Muscle of leg (tissue), 11 donors: ENCODE results near the gene OXSM. TPM values are rescaled to one million over a fixed set of nuclear protein-coding genes. Genes with fewer than 3 reads are reported as not detected.

Experiments
- DNase-seq: peaks from one replicate; pipeline ENCODE4 v3.0.0; 2013
- H3K27ac ChIP-seq: one replicate; pipeline ENCODE4 v1.5.1; 2013; ENCODE audit warnings: mild to moderate bottlenecking, low read length, control low read depth
- H3K27me3 ChIP-seq: one replicate; pipeline ENCODE4 v1.6.1; 2013; ENCODE audit warnings: low read length; ENCODE audit not compliant: control insufficient read depth, insufficient read depth
- H3K36me3 ChIP-seq: one replicate; pipeline ENCODE4 v1.6.1; 2013; ENCODE audit warnings: low read length; ENCODE audit not compliant: control insufficient read depth, insufficient read depth
- H3K4me1 ChIP-seq: one replicate; pipeline ENCODE4 v1.6.1; 2013; ENCODE audit warnings: low read length; ENCODE audit not compliant: control insufficient read depth, insufficient read depth
- H3K4me3 ChIP-seq: one replicate; pipeline ENCODE4 v1.5.1; 2013; ENCODE audit warnings: low read length, control low read depth
- H3K9me3 ChIP-seq: replicated peaks from 2 replicates; pipeline ENCODE4 v1.6.1; 2013; ENCODE audit warnings: low read depth, low read length; ENCODE audit not compliant: control insufficient read depth
- WGBS: methylation state at CpG from one replicate; pipeline ENCODE4 v1.1.5; 2013; ENCODE audit warnings: missing lambda C conversion rate; ENCODE audit not compliant: insufficient coverage; 5-methylcytosine and 5-hydroxymethylcytosine counted together
- polyA plus RNA-seq, 8 donors: library from polyadenylated mRNA; unstranded; fragments of 120-200 nt; gene quantifications; one replicate each; pipeline versions ENCODE4 v1.2.1 to v1.2.3, GENCODE V29; 2013; ENCODE audit warnings: inconsistent platforms in 1 of 8, low replicate concordance in 1 of 8; ENCODE audit not compliant: insufficient read length in 8 of 8, insufficient read depth in 1 of 8
- total RNA-seq: library from RNA; stranded (reverse); fragments of 120-200 nt; gene quantifications from one replicate; pipeline ENCODE4 v1.2.4, GENCODE V29; 2013

The OXSM gene
- total and polyA plus RNA-seq, 9 donors = 9.8 to 14.0 (median 11.0) TPM

DNA sequence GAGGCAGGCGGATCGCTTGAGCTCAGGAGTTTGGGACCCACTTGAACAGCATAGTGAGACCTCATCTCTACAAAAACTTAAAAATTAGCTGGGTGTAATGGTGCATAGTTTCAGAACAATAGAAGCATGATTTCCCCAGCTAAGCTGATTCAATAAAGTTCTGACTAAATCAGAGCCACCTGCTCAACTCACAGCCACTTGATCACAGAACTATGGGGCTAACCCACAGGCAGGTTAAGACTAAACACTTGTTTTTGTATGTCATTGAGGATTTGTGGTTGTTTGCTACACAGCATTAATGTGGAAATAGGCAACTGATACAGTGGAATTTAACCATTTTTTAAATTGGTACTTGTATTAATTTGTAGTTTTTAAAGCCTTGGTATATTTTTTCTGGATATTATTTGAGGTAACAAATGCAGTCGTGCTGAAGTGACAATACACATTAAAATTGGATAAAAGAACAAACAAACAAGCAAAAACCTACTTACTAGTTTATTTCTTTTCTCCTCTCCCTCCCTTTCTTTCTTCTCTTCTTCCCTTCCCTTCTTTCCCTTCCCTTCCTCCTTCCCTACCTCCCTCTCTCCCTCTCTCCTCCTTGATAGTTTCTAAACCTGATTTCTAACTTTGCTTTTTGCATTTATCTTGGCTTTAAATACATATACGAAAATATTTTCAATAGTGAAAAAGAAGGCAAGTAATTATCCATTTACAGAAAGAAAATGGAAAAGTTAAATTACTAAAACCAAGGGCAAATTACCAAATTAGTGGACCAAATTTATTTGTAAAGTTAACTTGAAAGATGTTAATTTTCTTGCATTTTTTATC is 32.1 kb downstream of the OXSM start:
- Histone ChIP-seq H3K36me3 (no peaks in the 10 kb centered on the region), H3K27me3 (no peaks in the 10 kb centered on the region), H3K4me3 (no peak overlapping the region), H3K27ac (no peak overlapping the region), H3K4me1 (no peaks in the 10 kb centered on the region), H3K9me3 (no peaks in the 10 kb centered on the region)
- no CpG with 5 or more reads among the region's 4 CpGs for WGBS
- DNase-seq = no peak

- no peak overlapping the region for H3K27ac ChIP-seq
- H3K4me3 ChIP-seq = no peak overlapping the region
- WGBS = 88% methylated on average over 2 of the region's 3 CpGs
- DNase-seq = no peak
- H3K36me3 ChIP-seq = no peaks in the 10 kb centered on the region
- H3K9me3 ChIP-seq = no peaks in the 10 kb centered on the region
- no peaks in the 10 kb centered on the region for H3K4me1 ChIP-seq
- no peaks in the 10 kb centered on the region for H3K27me3 ChIP-seq
These were observed 33.4 kb downstream of the OXSM start for GRCh38 chr3:25823314-25823713.

DNA sequence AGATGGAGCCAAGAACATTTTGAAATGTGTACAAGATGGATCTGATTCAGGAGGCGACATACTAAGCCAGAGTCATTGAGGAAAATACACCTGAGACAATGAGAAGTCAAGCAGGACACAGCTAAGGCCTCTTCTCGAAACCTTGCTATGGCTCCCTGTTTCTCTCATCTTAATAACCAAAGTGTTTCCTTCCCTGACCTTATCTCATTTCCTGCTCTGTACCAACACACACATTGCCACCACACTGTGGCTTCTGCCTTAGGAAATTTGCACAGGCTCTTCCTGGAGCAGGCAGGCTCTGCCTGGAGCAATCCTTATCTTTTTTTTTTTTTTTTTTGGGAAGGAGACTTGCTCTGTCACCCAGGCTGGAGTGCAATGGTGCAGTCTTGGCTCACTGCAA is 36.6 kb downstream of the OXSM start:
- 53% methylated on average over 2 of the region's 2 CpGs for WGBS
- H3K27me3 ChIP-seq = no peaks in the 10 kb centered on the region
- H3K36me3 ChIP-seq = no peaks in the 10 kb centered on the region
- no peak overlapping the region for H3K27ac ChIP-seq
- no peaks in the 10 kb centered on the region for H3K9me3 ChIP-seq
- no peak for DNase-seq
- H3K4me3 ChIP-seq = no peak overlapping the region
- no peaks in the 10 kb centered on the region for H3K4me1 ChIP-seq

GRCh38 chr3:25830373-25831280 is 40.7 kb downstream of the OXSM start:
- H3K27ac ChIP-seq = no peak overlapping the region
- H3K9me3 ChIP-seq = no peaks in the 10 kb centered on the region
- peak; percentile 86 for DNase-seq
- H3K4me3 ChIP-seq = no peak overlapping the region
- 100% methylated on average over 1 of the region's 6 CpGs for WGBS
- peaks cover 3% of the 10 kb centered on the region for H3K4me1 ChIP-seq
- no peaks in the 10 kb centered on the region for H3K27me3 ChIP-seq
- H3K36me3 ChIP-seq = no peaks in the 10 kb centered on the region

DNA sequence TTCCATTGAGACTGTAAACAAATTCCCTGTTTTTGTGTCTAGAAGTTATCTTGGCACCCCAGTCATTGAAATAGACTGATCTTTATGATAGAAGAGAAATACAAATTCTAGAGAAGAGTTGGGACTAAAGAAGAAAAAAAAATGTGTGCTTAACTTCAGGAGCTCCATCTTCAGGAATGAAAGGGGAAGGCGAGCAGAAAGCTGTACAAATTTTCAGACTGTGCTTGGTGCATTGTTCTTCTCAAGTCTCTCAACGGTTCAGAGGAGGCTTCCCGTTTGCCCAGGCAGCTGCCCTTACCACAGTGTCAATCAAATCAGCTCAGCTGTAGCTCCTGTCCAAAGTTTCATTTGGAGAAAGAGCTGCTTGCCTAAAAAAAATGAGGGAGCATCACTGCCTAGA is 41.7 kb downstream of the OXSM start:
- Histone ChIP-seq H3K4me3 (no peak overlapping the region), H3K4me1 (peaks cover 3% of the 10 kb centered on the region), H3K9me3 (no peaks in the 10 kb centered on the region), H3K27me3 (no peaks in the 10 kb centered on the region), H3K36me3 (no peaks in the 10 kb centered on the region), H3K27ac (no peak overlapping the region)
- 6% methylated on average over 2 of the region's 3 CpGs for WGBS
- peak; percentile 49 for DNase-seq

DNA sequence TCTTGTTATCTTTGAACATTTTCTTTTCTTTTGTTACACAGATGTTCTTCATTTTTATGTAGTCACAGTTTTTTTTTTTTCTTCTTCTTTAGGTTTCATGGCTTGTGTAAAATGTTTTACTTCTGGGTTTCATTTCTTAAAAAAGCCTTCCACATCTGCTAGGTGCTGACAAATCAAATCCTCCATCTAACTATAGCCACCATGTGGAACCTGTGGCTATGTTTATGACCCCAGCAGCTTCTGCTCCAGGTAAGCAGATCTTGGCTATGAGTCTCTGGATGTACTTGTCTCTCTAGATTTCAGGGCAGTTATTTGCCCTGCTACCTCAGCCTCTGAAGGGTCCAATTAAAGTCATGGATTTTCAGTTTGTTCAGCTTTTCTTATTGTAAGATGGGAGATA is 44.5 kb downstream of the OXSM start:
- Histone ChIP-seq H3K4me3 (no peak overlapping the region), H3K36me3 (no peaks in the 10 kb centered on the region), H3K27ac (no peak overlapping the region), H3K9me3 (peaks cover 2% of the 10 kb centered on the region), H3K27me3 (no peaks in the 10 kb centered on the region), H3K4me1 (peaks cover 3% of the 10 kb centered on the region)
- DNase-seq = no peak

DNA sequence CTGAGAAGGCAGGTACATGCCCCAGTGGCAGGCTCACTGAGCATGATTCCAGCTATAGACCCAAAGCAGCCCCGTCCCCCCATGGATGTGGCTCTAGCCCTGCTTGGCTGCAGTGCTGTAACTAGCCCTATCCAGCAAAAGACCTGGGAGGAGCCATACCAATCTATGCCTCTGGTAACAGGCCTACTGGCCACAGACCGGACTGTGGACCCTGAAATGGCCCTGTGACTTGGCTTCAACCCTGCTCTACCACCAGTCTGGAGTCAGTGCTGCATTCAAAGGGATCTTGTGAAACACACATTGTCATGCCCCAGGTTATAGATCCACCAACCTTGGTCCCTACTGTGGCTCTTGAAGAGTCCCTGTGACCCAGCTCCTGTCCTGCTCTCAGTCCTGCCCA is 46.7 kb downstream of the OXSM start:
- 85% methylated on average over 2 of the region's 2 CpGs for WGBS
- Histone ChIP-seq H3K4me1 (peaks cover 3% of the 10 kb centered on the region), H3K36me3 (no peaks in the 10 kb centered on the region), H3K27me3 (no peaks in the 10 kb centered on the region), H3K27ac (no peak overlapping the region), H3K9me3 (peaks cover 2% of the 10 kb centered on the region), H3K4me3 (no peak overlapping the region)
- no peak for DNase-seq

- DNase-seq = no peak
- H3K4me1 ChIP-seq = no peaks in the 10 kb centered on the region
- H3K27ac ChIP-seq = no peak overlapping the region
- H3K9me3 ChIP-seq = peaks cover 2% of the 10 kb centered on the region
- no peak overlapping the region for H3K4me3 ChIP-seq
- no peaks in the 10 kb centered on the region for H3K27me3 ChIP-seq
- H3K36me3 ChIP-seq = no peaks in the 10 kb centered on the region
- whole genome bisulfite sequencing = 0% methylated on average over 1 of the region's 1 CpG
These were observed 47.1 kb downstream of the OXSM start for GRCh38 chr3:25837038-25837437.

GRCh38 chr3:25840099-25840498 is 50.2 kb downstream of the OXSM start:
- WGBS = no CpG with 5 or more reads among the region's 3 CpGs
- Histone ChIP-seq H3K4me1 (no peaks in the 10 kb centered on the region), H3K27me3 (no peaks in the 10 kb centered on the region), H3K27ac (no peak overlapping the region), H3K36me3 (no peaks in the 10 kb centered on the region), H3K4me3 (no peak overlapping the region), H3K9me3 (peaks cover 2% of the 10 kb centered on the region)
- DNase-seq = no peak

- no CpG with 5 or more reads among the region's 3 CpGs for WGBS
- Histone ChIP-seq H3K27ac (no peak overlapping the region), H3K9me3 (peaks cover under 1% of the 10 kb centered on the region), H3K36me3 (no peaks in the 10 kb centered on the region), H3K27me3 (no peaks in the 10 kb centered on the region), H3K4me1 (no peaks in the 10 kb centered on the region), H3K4me3 (no peak overlapping the region)
- DNase-seq = peak; percentile 53
These were observed 53.4 kb downstream of the OXSM start for GRCh38 chr3:25843332-25843731.
